CD4-positive, alpha-beta T cell treated with Interleukin-6 for 4 hours (primary cell): ENCODE data around the gene CXCL12.

Experiments used
- DNase-seq: peaks from one replicate; pipeline ENCODE4 v3.0.0-alpha.2; 2020; ENCODE audit warnings: mixed read lengths

CXCL12 gene

DNA sequence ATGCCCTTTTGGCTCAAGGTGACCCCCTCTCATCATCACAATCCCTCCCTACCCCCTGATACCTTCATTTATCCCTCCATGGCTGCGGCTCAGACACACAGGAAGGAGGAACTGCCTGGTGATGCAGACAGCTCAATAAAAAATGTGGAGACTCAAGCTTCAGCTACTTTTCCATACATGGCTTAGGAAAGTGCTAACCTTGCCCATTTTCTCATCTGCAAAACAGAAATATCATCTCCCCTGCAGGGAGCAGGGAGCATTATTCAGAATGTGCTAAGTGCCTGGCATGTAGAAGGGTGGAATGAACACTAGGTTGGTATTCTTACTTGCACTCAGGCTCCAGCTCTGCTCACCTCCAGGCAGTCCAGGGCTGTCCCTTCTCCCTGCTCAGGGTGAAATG lies 23.8 kb downstream of the CXCL12 start:
- no peak for DNase-seq

DNA sequence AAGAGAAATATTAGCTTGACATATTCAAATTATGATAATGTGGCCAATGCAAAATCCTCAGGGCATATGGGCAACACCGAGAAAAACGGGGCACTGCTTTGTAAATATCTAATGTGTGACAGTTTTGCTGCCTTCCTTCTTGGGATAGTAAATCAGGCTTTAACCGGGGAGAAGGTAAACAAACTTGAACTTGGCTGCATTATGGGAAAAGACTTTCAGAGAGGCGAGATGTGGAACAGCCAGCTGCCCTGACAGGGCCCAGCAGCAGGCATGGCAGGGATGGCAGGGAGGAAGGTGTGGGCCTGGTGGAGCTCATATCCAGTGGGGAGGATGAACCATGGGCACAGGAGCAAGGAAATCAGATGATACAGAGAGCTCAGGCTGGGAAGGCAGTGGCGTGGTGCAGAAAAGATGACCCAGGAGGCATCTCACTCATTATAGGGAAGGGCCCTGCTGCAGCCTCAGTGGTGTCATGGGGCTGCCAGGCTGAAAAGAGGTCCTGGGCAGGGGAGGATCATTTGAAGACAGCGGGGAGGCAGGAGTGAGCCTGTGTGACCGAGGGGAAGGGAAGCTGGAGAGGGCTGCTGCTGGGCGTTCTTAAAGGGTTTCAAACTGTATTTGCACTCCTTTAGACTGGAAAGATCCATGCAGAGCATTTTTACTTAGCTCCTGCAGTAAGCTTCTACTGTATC lies 26.7 kb downstream of the CXCL12 start:
- DNase-seq = no peak

DNA sequence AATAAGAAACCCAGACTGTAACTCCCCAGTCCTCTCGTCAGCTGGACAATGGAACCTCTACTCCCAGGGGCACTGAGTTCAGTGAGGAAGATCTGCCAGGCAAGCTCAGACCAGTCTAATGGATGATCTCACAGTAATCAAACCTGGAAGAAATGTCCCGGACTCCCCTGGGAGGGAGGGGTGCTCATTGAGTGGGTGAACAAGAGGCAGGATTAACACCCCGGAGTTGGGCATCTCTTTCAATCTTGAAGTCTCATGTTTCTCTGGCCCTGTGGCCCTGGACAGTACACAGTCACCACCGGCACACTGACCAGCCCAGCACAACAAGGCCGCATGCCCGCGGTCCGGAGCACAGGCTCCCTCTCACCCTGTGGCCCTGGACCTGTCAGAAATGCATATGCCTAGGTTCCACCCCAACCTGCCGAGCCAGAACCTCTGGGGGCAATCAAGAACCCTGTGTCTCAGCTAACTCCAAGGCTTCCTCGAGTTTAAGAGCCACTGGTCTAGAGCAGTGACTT lies 27.8 kb downstream of the CXCL12 start:
- DNase-seq = no peak

DNA sequence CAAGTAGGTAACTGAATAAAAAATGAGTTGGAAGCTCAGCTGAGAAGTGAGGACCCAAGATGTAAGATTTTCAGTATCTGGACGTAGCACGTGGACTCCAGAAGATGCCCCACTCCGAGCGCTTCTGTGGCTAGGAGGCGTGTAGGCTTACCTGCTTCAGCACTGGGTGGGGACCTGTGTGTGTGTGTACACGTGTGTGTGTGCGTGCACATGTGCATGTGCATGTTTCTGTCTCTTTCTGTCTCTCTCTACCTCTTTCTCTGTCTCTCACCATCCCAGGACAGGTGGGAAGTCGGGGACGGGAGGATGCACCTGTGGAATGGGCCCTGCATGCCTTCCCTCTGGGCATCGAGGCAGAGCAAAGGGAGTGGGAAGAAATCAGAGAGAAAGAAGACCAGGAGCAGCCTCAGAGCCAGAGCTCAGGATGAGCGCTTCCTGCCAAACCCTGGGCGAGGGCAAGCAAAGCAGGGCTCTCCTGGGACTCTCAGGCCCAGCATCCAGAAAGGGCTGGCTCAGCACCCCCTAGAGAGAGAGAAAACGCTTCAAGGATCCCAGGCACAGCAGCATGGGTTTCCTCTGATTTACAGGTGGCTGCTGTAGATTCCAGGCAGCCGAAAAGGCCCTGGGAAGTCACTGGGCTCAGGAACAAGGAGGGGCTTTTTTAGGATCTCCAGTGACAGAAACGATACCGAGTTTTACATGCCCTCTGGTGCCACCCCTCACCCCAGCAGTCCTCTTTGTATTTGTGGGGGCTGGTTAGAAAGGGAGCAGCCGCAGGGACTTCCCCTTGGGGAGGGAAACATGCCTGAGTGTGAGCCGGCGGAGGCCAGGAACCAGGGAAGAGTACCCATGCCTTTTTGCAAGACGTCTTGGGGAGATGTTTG lies 28.5 kb downstream of the CXCL12 start:
- no peak for DNase-seq

DNA sequence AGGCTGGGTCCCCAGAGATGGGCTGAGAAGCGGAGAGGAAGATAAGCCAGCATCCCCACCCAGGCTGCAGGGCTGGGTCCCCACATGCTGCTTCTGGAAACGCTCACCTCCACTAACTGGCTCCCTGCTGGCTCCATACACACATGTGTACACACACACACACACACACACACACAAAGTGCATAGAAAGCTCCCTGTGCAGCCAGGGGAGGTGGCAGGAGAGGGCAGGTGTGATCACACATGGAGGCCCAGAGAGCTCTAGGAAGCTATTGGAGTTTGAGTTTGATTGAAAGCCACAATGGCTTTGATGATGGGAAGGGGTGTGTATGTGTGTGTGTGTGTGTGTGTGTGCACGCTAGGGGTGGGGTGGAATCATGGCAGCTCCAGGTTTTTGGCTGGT lies 29.3 kb downstream of the CXCL12 start:
- no peak for DNase-seq

DNA sequence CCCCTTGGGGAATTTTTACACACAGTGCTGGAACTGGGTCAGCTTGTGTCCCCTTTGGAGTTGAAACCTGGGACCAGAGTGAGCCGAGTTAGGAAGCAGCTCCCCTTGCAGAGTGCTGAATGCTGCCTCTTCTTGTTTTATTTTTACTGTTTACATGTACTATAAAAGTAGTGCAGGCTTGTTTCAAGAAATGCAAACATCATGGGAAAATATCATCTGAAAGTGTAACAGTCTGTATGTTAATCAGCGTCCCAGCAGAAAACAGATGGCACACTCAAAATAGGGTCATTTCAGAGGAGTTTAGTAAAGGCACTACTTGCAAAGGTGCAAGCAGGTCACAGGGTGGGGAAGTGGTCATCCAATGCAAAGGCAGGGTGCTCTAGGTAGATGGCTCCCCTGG lies 30.1 kb downstream of the CXCL12 start:
- DNase-seq = no peak

DNA sequence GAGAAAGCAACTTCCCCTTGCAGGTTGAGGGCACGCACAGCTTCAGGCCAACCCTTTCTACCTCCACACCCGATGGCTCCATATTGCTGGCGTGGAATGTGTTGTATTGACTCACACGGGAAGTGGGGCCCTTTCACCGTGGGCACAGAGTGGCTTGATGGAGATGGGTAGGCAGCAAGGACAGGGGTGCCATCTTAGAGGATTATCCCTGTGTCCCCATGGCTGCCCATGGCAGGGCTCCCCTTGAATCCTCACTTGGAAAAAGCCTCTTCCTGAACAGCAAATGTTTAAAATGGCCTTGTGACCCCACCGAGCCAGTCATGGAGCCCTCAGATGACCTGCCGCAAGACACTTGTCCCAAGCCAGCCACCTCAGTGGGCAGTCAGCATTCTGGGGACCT lies 31.2 kb downstream of the CXCL12 start:
- DNase-seq = no peak

DNA sequence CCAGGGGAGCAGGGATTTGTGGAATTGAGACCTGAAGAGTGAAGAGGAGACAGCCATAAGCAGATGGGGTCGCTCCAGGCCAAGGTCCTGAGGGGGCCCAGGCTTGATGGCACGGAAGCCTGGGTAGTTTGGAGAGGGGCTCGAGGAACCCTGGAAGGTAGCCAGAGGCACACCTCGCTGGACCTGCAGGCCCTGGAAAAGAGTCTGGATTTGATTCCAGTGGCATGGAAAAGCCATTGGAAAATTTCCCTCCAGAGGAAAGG lies 31.8 kb downstream of the CXCL12 start:
- no peak for DNase-seq

DNA sequence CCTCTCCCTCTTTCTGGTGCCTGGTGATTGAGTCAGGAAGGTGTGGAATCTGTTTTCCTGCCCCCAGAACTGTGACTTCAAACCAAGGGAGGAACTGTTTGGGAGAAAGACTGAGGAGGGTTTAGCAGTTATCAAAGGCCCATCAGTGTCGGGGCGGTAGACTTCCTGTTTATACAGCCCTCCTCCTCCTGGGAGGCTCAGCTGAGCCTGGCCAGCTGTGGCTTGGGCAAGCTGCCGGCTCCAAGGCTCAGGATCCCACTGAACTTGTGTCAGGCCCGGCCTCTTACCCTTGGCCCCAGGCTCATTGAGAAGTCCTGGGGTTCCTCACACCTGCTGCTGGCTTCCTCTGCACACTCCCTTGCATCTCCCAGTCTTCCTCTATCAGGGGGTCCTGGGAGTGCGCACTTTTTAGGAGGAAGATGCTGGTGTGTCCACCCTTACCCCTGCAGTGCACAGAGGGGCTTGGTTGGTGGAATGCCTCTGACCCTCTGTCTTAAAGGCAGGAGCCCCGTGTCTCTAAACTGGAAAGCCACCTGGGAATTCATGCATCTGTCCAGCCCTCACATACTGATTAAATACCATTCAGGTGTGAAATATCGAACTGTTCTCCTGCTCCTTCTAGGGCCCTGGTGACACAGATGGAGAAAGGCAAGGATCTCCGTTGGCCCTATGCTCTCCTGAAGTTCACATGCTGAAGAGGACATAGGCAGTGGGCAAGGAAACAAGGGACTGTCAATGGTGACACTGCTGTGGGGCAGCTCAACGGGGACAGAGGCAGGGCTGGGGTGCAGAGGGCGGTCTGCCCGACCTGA lies 32.4 kb downstream of the CXCL12 start:
- DNase-seq = no peak

DNA sequence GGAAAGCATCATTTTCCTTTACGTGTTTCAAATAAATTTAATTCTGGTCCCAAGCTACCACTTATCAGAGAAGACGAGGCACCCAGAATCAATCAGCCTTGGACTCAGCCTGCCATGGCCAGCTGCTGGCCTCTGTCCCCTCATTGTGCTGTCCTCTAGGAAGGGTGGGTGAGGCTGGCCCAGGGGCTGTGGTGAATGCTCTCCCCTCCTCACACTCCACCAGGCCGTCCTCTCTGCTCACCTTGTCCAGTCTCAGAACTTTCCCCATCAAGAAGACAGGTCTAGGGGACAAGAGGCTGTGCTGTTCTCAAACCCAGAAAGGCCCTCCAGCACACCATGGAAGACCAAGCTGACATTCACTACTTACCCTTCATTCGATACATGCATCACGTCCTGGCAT lies 36.4 kb downstream of the CXCL12 start:
- DNase-seq = no peak

DNA sequence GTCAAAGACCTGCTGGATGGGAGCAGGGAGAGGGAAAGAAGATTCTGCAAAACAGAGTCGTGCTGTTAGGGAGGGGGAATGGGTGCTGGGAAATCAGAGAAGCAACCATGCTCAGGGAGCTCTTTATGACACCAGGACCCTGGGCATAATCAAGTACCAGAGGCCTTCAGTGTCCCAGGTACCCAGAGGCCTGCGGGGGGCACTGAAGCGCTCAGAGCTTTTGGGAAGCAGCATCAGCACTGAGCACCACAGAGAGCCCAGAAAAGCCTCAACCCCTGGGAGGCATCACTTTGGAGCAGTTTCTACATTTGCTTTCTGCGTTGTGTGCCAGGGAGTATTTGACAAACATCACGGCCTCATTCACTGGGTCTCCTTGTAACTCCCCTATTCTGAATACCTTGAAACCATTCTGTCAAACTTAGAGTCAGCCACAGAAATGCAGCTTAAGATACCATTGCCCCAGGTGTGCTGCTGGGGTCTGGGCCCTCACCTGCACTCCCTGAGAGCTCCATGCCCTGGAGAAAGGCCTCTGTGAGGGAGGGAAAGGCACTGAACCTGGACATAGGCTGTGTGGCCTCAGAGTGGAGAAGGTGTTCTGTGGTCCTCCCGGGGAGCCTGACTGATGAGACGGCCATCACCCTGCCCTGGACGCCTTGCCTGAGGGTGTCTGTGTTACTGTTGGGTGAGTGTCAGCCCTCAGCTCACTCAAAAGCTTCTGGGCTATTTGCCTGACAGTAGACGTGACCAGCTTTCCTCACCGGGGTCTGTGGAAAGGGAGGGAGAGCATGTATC lies 37.1 kb downstream of the CXCL12 start:
- no peak for DNase-seq

DNA sequence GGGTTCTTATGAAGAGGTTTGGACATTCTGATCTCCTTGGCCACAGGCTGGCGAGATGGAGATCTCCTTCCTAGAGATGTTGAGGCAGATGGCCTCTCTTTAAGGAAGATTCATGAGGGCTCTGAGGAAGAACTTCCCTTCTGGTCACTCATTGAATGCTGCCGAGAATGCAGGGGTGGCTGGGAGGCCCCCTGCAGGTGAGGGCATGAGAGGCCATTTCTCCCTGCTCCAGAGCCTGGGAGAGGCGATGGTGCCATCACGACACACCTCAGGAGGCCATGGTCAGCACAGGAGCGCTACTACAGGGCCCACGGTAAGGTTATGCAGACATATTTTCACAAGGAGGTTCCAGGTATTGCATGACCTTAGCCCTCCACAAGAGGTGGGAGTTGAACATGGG lies 40.2 kb downstream of the CXCL12 start:
- no peak for DNase-seq

DNA sequence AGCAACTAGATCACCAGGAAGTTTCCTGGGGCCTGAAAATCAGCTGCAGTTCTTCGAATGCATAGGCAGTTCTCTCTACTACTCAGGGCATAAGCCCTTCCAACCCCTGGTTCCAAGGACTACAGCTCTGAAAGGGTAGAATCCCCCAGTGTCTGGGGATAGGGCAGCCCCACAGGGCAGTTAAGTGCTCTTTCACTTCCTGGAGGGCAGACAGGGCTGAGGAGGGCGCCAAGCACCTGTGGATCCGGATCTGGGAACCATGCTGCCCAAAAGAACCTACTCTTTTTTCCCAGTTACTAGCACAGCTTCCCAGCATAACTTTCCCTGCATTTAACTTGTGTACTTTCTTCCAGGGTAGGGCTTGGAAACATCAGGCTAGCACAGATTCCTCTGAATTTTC lies 41.1 kb downstream of the CXCL12 start:
- no peak for DNase-seq

DNA sequence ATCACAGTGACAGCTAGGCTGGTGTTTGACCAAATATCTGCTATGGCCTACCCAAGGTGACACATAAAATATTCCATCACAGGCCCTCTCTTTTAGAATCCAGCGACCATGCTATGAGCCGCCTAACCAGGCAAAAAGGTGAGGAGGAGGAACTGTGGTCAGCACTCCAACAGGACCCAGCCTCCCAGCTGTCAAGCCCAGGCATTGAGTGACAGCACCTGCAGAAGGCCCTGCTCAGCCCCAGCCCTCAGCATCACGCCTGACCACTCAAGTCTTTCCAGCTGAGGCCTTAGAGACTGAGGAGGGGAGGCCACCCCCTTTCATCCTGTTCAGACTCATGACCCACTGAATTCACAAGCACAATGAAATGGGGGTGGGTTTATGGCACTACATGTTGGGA lies 43.0 kb downstream of the CXCL12 start:
- no peak for DNase-seq

DNA sequence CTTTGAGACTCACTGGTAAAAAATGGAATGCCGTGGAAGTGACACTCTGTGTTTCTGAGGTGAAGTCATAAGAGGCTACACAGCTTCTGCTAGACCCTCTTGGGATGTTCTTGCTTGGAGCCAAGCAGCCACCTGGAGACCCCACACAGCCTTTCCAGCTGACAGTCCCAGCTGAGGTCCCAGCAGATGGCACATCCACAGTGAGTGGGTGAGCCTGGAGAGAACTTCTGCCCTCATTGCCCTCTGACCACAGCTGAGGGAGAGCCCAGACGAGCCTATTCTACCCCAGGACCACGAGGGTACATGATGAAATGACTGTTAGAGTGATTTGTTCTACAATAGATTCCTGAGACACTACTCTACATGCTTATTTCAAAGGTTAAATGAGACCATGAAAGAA lies 44.3 kb downstream of the CXCL12 start:
- DNase-seq = no peak

DNA sequence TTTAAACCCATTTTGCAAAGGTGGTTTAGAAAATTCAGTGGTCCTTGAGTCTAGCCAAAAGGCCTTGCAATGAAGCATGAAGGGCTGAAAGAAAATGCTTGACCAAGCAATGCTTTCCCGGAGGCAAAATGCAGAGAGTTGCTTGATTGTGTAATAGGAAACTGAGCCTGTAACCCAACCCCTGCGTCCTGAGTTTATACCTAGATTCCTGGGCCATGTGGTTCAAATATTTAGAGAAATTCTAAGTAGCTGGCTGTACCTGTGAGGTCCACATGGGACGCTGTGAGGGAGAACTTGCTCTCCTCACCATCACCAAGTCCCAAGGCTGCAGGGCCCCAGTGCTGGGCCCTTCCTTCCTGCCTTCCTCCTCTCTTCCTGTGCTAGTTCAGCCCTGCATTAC lies 45.7 kb downstream of the CXCL12 start:
- DNase-seq = no peak

DNA sequence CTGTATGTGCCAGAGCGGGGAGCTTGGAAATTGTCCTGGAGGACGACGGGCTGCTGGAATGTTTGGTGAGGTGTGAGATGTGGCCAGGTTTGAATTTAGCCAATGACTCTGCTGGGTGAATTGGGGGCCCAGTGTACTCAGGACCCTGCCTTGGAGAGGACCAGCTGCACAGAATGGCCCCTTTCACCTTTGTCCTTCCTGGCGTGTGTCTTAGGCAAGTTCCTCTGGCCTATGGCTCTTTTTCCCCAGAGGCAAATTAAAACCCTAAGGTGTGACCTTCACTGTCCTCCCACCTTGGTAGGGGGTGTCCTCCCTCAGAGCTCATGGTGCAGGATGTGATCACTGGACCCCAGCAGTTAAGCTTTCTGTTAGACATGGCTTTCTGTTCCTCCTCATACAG lies 47.8 kb downstream of the CXCL12 start:
- DNase-seq = no peak

DNA sequence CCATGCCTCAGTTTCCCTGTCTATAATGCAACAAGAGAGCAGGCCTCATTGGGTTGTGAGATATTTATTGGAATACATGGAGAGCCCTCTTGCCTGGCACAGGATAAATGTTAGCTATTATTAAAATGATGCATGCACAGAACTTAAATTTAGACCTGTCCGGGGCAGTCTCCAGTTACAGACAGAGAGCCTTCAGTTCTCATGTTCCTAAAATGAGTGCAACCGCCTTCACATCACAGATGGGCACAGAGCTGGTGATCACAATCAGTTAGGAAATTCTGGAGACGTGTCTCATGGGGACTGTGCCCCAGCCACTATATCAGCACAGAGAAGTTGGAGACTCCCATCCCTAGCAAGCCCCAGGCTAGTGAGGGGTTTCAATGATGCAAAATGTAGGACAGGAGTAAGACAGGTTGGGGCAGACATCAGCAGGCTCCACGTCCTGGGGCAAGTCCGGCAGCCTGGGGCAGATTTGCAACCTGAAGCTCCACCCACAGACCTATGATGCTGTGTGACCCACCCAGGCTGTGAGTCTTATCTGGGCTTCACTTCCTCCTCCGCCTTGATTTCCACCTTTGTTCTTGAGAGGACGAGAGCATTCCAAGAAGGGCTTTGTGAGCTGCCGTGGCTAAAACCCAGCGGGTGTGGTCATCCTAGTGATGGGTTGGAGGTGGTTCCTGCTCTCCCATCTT lies 49.4 kb downstream of the CXCL12 start:
- no peak for DNase-seq

DNA sequence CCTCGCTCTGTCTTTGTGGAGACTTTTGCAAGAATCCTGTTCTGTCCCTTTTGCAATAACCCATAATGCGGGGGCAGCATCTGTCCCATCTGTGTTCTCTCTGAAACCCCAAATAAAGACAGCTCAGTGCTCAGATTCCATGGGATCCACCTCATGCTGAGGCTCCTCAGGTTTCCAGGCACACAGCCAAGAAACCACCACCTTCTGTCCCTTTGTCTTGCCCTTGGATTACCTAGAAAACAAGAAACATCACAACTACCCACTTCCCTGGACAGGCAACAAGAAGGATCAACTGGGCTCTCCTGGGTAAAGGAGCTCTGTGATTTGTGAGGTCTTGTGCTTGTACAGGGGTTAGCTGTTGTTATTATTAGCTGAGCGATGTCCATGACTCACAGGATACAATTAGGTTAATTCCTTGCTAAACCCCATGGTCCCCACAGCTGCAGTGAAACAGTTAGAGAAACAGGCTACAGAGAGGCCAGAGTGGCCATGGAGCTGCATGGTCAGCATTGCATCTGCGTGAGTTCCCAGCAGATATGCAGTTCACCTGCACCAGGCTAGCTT lies 50.2 kb downstream of the CXCL12 start:
- no peak for DNase-seq

DNA sequence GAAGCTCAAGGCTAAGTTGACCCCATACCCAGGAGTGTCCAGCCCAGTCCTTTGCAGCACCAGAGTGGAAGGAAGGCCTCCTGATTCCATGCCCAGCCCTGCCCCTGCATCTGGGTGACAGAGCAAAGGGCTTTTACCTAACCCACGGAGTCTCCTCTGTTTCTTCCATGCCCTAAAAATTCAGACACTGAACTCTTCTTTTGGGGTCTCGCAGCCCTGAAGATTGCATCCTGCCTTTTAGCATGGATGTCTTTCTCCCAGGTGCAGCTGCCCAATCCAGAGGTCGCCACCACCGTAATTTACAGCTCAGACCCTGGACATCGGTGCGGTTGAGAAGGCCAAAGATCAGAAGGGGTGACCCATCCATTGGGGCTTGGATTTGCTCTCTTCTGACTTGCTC lies 50.8 kb downstream of the CXCL12 start:
- DNase-seq = no peak

DNA sequence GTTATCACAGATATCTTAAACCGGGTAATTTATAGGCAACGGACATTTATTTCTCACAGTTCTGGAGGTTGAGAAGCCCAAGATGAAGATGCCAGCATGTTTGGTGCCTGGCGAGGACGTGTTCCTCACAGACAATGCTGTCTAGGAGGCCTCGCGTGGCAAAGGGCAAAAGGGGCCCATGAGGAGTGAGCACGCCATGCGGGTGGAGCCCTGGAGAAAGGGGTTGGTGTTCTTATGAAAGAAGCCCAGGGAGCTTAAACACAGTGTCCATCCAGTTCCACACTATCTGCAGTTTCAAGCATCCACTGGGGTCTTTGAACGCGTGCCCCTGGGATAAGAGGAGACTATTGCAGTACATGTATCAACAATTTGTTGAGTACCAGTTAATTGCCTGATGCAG lies 51.4 kb downstream of the CXCL12 start:
- no peak for DNase-seq

DNA sequence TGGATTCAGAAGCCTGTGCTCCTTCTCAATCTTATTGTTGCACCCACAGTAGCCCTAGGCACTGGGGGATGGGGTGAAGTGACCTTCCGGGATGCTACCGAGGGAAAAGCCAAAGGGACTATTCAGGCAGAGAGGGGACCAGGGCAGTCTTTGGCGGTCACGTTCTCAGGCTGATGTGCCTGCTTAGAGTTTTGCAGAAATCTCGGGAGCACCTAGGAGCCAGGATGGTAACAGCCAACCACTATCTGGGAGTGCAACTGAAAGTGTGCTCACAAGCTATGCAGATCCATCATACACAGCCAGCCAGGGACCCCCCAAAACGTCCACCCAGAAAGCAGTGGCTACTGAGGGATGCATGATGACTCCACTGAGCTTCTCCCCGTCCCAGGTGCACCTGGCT lies 52.4 kb downstream of the CXCL12 start:
- DNase-seq = no peak
